ENCODE data around the gene WARS2. TPM values are rescaled to one million over a fixed set of nuclear protein-coding genes. Genes with fewer than 3 reads are reported as not detected.

The WARS2 gene
- total RNA-seq, 1 donor from 2014 or later = 9.5 TPM

GRCh38 chr1:119079881-119080280 is 60.6 kb downstream of the WARS2 start:
- no peaks in the 10 kb centered on the region for H3K36me3 ChIP-seq
- no peaks in the 10 kb centered on the region for H3K27me3 ChIP-seq (ENCODE audit: low read depth)
- peaks cover 6% of the 10 kb centered on the region for H3K9me3 ChIP-seq (replicated peaks)
- TF ChIP-seq, protein P1, sequence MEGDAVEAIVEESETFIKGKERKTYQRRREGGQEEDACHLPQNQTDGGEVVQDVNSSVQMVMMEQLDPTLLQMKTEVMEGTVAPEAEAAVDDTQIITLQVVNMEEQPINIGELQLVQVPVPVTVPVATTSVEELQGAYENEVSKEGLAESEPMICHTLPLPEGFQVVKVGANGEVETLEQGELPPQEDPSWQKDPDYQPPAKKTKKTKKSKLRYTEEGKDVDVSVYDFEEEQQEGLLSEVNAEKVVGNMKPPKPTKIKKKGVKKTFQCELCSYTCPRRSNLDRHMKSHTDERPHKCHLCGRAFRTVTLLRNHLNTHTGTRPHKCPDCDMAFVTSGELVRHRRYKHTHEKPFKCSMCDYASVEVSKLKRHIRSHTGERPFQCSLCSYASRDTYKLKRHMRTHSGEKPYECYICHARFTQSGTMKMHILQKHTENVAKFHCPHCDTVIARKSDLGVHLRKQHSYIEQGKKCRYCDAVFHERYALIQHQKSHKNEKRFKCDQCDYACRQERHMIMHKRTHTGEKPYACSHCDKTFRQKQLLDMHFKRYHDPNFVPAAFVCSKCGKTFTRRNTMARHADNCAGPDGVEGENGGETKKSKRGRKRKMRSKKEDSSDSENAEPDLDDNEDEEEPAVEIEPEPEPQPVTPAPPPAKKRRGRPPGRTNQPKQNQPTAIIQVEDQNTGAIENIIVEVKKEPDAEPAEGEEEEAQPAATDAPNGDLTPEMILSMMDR (IDR thresholded peaks at IDR 0.05; ENCODE audit: borderline replicate concordance) = no peak
- intact Hi-C loops (cut with micrococcal nuclease) = no loop called here
- no peak overlapping the region for H3K27ac ChIP-seq (replicated peaks)
- peaks cover 25% of the 10 kb centered on the region for H3K4me1 ChIP-seq
- DNase-seq = no peak
- no peak overlapping the region for H3K4me3 ChIP-seq

DNA sequence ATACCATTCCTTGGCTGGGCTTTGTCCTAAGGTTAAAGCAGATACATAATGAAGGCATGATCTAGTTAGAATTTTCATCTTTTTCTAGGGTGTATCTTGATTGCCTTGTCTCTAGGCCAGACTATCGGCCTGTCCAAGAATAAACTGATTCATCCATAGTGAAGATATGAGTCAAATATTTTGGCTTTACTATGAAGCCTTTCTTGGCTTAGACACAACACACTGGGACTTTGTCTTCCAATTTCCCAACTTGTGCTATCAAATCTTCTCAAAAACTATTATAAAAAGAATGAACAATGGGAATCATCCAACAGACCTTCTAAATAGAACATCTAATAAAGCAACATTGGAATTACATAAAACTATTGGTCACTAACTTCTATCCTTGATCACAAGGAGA is 64.8 kb downstream of the WARS2 start:
- Histone ChIP-seq H3K9me3 (replicated peaks) (peaks cover 6% of the 10 kb centered on the region), H3K27ac (replicated peaks) (no peak overlapping the region), H3K36me3 (peaks cover 14% of the 10 kb centered on the region), H3K4me3 (no peak overlapping the region), H3K27me3 (ENCODE audit: low read depth) (no peaks in the 10 kb centered on the region), H3K4me1 (peaks cover 14% of the 10 kb centered on the region)
- TF ChIP-seq, protein P1 (IDR thresholded peaks at IDR 0.05; ENCODE audit: borderline replicate concordance) = no peak
- no peak for DNase-seq
- intact Hi-C loops (cut with micrococcal nuclease) = no loop called here

DNA sequence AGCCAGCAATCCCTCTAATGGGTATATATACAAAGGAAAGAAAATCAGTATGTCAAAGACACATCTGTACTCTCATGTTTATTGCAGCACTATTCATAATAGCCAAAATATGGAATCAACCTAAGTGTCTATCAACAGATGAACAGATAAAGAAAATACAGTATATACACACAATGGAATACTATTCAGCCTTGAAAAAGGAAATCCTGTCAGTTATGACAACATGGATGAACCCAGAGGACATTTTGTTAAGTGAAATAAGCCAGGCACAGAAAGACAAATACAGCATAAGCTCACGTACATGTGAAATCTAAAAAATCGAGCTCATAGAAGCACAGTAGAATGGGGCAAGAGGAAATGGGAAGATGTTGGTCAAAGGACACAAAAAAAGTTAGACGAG is 69.1 kb downstream of the WARS2 start:
- Histone ChIP-seq H3K36me3 (peaks cover 14% of the 10 kb centered on the region), H3K4me3 (no peak overlapping the region), H3K27ac (replicated peaks) (no peak overlapping the region), H3K4me1 (no peaks in the 10 kb centered on the region), H3K9me3 (replicated peaks) (no peaks in the 10 kb centered on the region), H3K27me3 (ENCODE audit: low read depth) (no peaks in the 10 kb centered on the region)
- DNase-seq = no peak
- intact Hi-C loops (cut with micrococcal nuclease) = no loop called here
- TF ChIP-seq, protein P1 (IDR thresholded peaks at IDR 0.05; ENCODE audit: borderline replicate concordance) = no peak

- Histone ChIP-seq H3K9me3 (replicated peaks) (no peaks in the 10 kb centered on the region), H3K27ac (replicated peaks) (no peak overlapping the region), H3K27me3 (ENCODE audit: low read depth) (no peaks in the 10 kb centered on the region), H3K4me1 (no peaks in the 10 kb centered on the region), H3K36me3 (peaks cover 14% of the 10 kb centered on the region), H3K4me3 (no peak overlapping the region)
- TF ChIP-seq, protein P1 (IDR thresholded peaks at IDR 0.05; ENCODE audit: borderline replicate concordance) = no peak
- DNase-seq = no peak
- intact Hi-C loops (cut with micrococcal nuclease) = no loop called here
Observed at GRCh38 chr1:119069682-119070081, 70.8 kb downstream of the WARS2 start.

DNA sequence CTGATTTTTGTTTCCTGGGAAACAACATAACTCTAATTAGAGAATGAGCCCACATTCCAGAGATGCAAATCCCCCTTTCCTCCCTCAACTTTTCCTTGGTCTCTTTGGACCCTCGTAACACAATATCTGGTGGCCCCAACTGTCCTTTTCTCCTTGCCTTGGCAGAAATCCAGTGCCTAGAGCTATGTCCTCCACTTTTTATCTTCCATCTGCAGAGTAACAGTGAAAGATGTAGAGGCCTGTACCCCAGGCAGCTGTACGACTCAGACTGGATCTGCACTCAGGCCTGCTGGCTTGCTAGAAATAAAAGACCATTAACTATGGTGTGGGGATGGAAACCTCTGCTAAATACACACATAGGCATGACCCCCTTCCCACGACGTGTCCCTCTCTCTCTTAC is 72.0 kb downstream of the WARS2 start:
- DNase-seq = no peak
- Histone ChIP-seq H3K9me3 (replicated peaks) (no peaks in the 10 kb centered on the region), H3K4me3 (no peak overlapping the region), H3K36me3 (peaks cover 12% of the 10 kb centered on the region), H3K27me3 (ENCODE audit: low read depth) (no peaks in the 10 kb centered on the region), H3K27ac (replicated peaks) (no peak overlapping the region), H3K4me1 (no peaks in the 10 kb centered on the region)
- TF ChIP-seq, protein P1 (IDR thresholded peaks at IDR 0.05; ENCODE audit: borderline replicate concordance) = no peak
- intact Hi-C loops (cut with micrococcal nuclease) = no loop called here

- no peaks in the 10 kb centered on the region for H3K36me3 ChIP-seq
- no peaks in the 10 kb centered on the region for H3K9me3 ChIP-seq (replicated peaks)
- no peaks in the 10 kb centered on the region for H3K27me3 ChIP-seq (ENCODE audit: low read depth)
- no peak overlapping the region for H3K4me3 ChIP-seq
- no peaks in the 10 kb centered on the region for H3K4me1 ChIP-seq
- intact Hi-C loops (cut with micrococcal nuclease) = no loop called here
- H3K27ac ChIP-seq (replicated peaks) = no peak overlapping the region
- TF ChIP-seq, protein P1 (IDR thresholded peaks at IDR 0.05; ENCODE audit: borderline replicate concordance) = no peak
- DNase-seq = no peak
Observed at GRCh38 chr1:119061700-119062099, 78.8 kb downstream of the WARS2 start.
